Motor neuron (in vitro differentiated cells): ENCODE measurements around the gene VAC14. TPM values are rescaled to one million over a fixed set of nuclear protein-coding genes. Genes with fewer than 3 reads are reported as not detected.
A peak's percentile ranks its signal among the peaks of the same experiment; 100 is the strongest.

Source experiments
- ATAC-seq, 8 experiments: fragments of 200-7000 bp; cut with Tn5 transposase; replicated peaks in 6 of 8; 2 replicates each; pipeline ENCODE4 v1.8.0; 2021; ENCODE audit warnings: mild to moderate bottlenecking in 8 of 8, moderate library complexity in 8 of 8
- H3K27ac ChIP-seq, 2 donors: fragments of 250-450 bp; sonication (Bioruptor Pico); 2 replicates each; pipeline ENCODE4 v1.9.0; 2021; ENCODE audit warnings: antibody characterized with exemption in 2 of 2, mild to moderate bottlenecking in 2 of 2, moderate library complexity in 1 of 2
- H3K4me1 ChIP-seq, 2 donors: fragments of 250-450 bp; sonication (Bioruptor Pico); replicated peaks in 1 of 2; 2 replicates each; pipeline ENCODE4 v1.6.1; 2021; ENCODE audit warnings: antibody characterized with exemption in 2 of 2, mild to moderate bottlenecking in 2 of 2, moderate library complexity in 1 of 2
- H3K4me3 ChIP-seq, 5 donors: fragments of 250-450 bp; sonication (Bioruptor Pico); 2 replicates each; pipeline ENCODE4 v1.9.0; 2021; ENCODE audit warnings: antibody characterized with exemption in 5 of 5, mild to moderate bottlenecking in 5 of 5, moderate library complexity in 4 of 5
- WGBS, 10 experiments: fragments of 450-650 bp; shearing (Covaris generic); methylation state at CpG; one replicate each; pipeline ENCODE4 v1.0.0; 2022; 5-methylcytosine and 5-hydroxymethylcytosine counted together
- in situ Hi-C, 9 experiments: fragments of 400-800 bp; cut with MboI; loops; one replicate each; pipeline ENCODE4 v1.15.0; 2021; ENCODE audit warnings: low sequenced_read_pairs in 9 of 9, low pct_unique_long_range_greater_than_20kb in 2 of 9; ENCODE audit not compliant: unreplicated experiment in 9 of 9
- total RNA-seq, 8 experiments: library from RNA; unstranded; fragments of 300-600 nt; gene quantifications; 2 replicates each; pipeline versions ENCODE4 v1.2.3 to v1.2.4, GENCODE V29; 2022

The VAC14 gene
- total RNA-seq, 8 experiments from 2014 or later, result 9.3 to 34.5 (median 17.0) TPM

DNA sequence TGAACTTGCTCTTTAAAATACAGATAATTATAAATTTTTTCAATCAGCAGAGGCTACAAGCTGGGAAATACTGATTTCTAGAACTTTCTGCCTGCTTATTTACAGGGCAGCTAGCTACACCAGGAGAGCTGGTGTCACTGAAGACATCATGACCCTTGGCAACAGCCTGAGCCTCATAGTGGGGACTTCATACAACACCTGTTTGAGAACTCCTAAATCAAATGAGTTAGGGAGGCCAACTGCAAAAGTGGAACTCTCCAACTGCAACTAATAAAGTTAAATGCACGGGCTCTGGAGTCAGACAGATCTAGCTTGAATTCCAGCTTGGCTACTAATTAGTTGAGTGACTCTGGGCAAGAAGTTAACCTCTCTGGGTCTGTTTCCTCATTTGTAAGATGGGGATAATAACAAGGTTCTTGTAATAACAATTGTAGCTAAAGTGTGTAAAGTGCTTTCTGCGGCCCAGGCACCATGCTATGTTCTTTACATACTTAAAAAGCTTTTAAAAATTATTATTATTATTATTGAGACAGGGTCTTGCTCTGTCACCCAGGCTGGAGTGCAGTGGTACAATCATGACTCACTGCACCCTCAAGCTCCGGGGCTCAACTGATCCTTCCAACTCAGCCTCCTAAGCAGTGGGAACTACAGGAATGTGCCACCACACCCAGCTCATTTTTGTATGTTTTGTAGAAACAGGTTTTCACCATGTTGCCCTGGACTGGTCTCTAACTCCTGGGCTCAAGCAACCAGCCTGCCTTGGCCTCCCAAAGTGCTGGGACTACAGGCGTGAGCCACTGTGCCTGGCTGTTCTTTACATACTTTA, 33.4 kb downstream of the VAC14 start:
- Histone ChIP-seq H3K27ac (no peak overlapping the region), H3K4me3 (no peak overlapping the region), H3K4me1 (peaks cover 2 to 6% of the 10 kb centered on the region in 2 donors)
- WGBS, 10 experiments, result 10 to 100% (median 71%) methylated on average over 2 to 4 of the region's 4 CpGs; no CpG with 5 or more reads in 2 of the 10 experiments
- in situ Hi-C loops, result loop anchor here in 3 of 9 experiments (10.0 to 25.0 kb wide), 3 partner anchors 93 to 230 kb away; no protein-coding TSS in a partner anchor
- ATAC-seq, result peak in 3 of 8 experiments; percentile 42 to 68 (median 58)

DNA sequence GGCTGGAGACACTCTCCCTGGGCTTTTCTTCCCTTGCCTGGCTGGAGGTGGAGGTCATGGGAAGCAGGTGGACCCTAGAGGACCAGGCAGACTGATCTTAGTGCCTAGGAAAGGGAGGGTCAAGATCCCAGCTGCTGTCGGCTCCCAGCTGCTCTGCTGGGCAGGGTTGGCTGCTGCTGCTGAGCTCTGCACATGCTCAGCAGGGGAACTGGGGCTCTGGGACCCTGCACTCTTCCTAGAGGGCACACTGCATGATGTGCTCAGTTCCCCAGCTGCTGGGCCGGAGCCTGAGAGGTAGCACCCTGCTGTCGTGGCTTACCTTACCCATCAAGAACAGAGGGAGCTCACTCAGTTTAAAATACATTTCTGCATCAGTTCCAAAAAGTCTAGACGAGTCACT, 34.3 kb downstream of the VAC14 start:
- in situ Hi-C loops, result loop anchor here in 3 of 9 experiments (10.0 to 25.0 kb wide), 3 partner anchors 92 to 229 kb away; no protein-coding TSS in a partner anchor
- Histone ChIP-seq H3K27ac (no peak overlapping the region), H3K4me3 (no peak overlapping the region), H3K4me1 (peaks cover 3 to 7% of the 10 kb centered on the region in 2 donors)
- WGBS, 10 experiments, result 67 to 100% (median 78%) methylated on average over 1 to 3 of the region's 4 CpGs; no CpG with 5 or more reads in 3 of the 10 experiments
- no peak for ATAC-seq

DNA sequence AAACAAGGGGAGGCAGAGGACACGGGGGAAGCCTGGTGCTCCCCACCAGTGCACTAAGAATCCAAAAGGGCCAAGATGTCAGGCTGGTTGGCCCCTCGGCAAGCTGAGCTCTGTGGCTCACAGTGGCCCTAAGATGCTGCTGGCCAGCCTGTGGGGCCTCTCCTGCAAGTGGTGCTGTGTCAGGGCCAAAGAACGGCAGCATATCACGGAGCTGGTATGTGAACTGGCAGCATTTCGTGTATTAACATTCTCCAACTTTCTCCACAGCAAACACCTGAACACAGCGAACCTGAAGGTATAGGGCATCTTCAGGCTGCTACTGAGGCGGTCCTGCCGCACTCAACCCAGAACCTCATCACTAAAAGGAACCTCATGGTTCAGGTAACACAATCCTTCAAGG, 34.8 kb downstream of the VAC14 start:
- Histone ChIP-seq H3K4me3 (no peak overlapping the region), H3K27ac (no peak overlapping the region), H3K4me1 (peaks cover 8 to 11% of the 10 kb centered on the region in 2 donors)
- WGBS, 10 experiments, result 50 to 96% (median 86%) methylated on average over 2 to 6 of the region's 8 CpGs; no CpG with 5 or more reads in 6 of the 10 experiments
- in situ Hi-C loops, result loop anchor here in 3 of 9 experiments (10.0 to 25.0 kb wide), 3 partner anchors 91 to 229 kb away; no protein-coding TSS in a partner anchor
- ATAC-seq, result no peak

DNA sequence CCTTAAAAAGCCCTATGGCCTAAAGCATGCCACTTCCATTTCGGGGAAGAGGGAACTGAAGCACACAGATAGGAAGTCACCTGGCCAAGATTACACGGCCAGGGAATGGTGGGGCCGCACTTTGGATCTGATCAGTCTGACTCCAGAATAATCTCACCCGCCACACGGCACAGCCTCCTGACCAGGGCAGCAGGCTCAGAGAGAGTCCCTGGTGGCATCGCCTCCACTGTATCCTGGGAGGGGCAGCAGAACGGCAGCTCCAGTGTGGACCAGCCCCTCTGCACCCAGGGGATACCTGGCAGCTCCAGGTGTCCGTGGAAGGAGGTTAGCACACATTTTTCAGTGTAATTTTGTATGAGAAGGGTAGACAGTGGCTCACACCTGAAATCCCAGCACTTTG, 35.5 kb downstream of the VAC14 start:
- no peak for ATAC-seq
- H3K4me3 ChIP-seq, result no peak overlapping the region
- WGBS, 10 experiments, result 89 to 97% (median 91%) methylated on average over 2 to 5 of the region's 8 CpGs; no CpG with 5 or more reads in 6 of the 10 experiments
- in situ Hi-C loops, result loop anchor here in 3 of 9 experiments (10.0 to 25.0 kb wide), 3 partner anchors 91 to 228 kb away; no protein-coding TSS in a partner anchor
- H3K27ac ChIP-seq, result no peak overlapping the region
- H3K4me1 ChIP-seq, result peaks cover 10 to 11% of the 10 kb centered on the region in 2 donors

DNA sequence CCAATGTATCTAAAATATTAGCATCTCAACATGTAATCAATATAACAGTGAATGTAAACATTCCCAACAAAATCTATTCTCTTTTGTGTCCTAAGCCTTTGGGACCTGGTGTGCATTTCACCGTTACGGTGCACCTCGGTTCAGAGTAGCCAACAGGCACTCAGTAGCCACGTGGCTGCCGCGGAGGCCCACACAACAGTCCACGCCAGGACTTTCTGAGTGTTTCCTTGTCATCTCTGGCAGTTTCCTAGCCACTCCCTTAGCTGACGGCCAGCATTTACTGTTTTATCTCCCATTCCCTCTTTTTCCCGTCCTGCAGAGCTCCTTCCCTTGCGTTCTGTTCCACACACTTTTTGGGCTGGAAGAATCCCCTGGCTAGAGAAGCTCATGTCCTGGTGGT, 36.3 kb downstream of the VAC14 start:
- WGBS, 10 experiments, result 83 to 97% (median 90%) methylated on average over 2 to 8 of the region's 10 CpGs; no CpG with 5 or more reads in 3 of the 10 experiments
- Histone ChIP-seq H3K27ac (no peak overlapping the region), H3K4me1 (peaks cover 16 to 19% of the 10 kb centered on the region in 2 donors), H3K4me3 (no peak overlapping the region)
- ATAC-seq, result no peak
- in situ Hi-C loops, result loop anchor here in 3 of 9 experiments (10.0 to 25.0 kb wide), 3 partner anchors 90 to 227 kb away; no protein-coding TSS in a partner anchor

DNA sequence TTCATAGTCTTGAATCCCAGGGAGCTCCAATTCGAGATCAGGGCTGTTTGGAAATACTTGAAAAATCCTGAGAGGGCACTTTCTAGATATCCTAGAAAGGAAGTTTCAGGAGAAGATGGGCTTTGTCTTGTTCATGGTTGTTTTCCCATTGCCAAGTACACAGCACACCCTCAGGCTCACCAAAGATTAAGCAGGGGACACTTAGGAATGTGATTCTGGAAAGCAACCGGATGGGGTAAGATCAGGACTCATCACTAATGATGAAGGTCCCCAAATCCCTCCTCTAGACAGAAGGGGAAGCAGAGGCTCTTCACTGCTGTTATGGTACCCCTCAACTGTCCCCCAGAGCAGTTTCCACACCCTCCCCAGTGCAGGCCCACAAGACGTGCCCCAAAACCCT, 40.7 kb downstream of the VAC14 start:
- no peak overlapping the region for H3K4me3 ChIP-seq
- in situ Hi-C loops, result loop anchor here in 3 of 9 experiments (10.0 to 25.0 kb wide), 3 partner anchors 85 to 223 kb away; no protein-coding TSS in a partner anchor
- WGBS, 10 experiments, result 21 to 86% (median 50%) methylated on average over 1 to 3 of the region's 3 CpGs; no CpG with 5 or more reads in 3 of the 10 experiments
- H3K27ac ChIP-seq, result peak overlapping the region in 1 of 2 donors; percentile 64
- ATAC-seq, result peak in 3 of 8 experiments; percentile 2 to 11 (median 6)
- peaks cover 29 to 32% of the 10 kb centered on the region in 2 donors for H3K4me1 ChIP-seq

DNA sequence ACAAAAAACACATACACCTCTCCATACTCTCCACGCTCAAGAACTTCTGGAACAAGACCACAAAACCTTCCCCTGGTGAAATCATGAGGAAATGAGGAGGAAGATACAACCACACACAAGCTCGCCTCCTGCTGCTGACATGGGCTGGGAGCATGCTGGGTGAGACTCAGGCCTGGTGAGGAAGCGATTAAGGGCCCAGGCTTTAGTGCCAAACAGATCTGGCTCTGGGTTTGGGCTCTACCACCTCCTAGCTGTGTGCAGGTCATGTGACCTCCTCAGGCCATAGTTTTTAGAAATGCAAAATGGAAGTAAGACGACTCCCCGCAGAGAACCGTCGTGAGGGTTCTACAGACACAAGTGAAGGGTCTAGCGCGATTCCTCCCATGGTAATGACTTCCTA, 41.3 kb downstream of the VAC14 start:
- Histone ChIP-seq H3K4me3 (no peak overlapping the region), H3K27ac (no peak overlapping the region), H3K4me1 (peaks cover 29 to 32% of the 10 kb centered on the region in 2 donors)
- 52 to 100% (median 93%) methylated on average over 4 to 8 of the region's 9 CpGs; no CpG with 5 or more reads in 4 of the 10 experiments for WGBS, 10 experiments
- ATAC-seq, result no peak
- in situ Hi-C loops, result loop anchor here in 3 of 9 experiments (10.0 to 25.0 kb wide), 3 partner anchors 85 to 222 kb away; no protein-coding TSS in a partner anchor

DNA sequence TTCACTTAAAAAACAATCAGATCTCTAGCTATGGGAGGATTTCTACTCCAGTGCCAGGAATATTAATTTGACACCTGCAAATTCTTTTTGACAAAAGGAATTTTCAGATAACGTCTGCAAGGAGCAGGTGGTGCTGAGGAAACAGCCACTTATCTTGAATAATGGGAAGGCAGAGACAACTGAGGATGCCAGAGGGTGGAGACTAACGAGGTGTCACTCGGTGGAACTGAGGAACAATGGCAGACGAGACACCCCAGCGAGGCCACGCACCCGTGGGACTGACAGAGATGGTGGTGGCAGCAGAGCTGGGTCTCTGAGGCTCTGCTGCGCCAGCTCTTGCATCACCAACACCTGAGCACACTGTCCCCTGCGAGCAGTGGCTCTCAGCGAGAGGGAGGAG, 42.2 kb downstream of the VAC14 start:
- in situ Hi-C loops, result loop anchor here in 2 of 9 experiments (25.0 kb wide), 2 partner anchors 171 to 221 kb away; no protein-coding TSS in a partner anchor
- Histone ChIP-seq H3K27ac (no peak overlapping the region), H3K4me1 (peaks cover 29 to 32% of the 10 kb centered on the region in 2 donors), H3K4me3 (no peak overlapping the region)
- WGBS, 10 experiments, result 80 to 92% (median 91%) methylated on average over 1 to 7 of the region's 10 CpGs; no CpG with 5 or more reads in 4 of the 10 experiments
- no peak for ATAC-seq

DNA sequence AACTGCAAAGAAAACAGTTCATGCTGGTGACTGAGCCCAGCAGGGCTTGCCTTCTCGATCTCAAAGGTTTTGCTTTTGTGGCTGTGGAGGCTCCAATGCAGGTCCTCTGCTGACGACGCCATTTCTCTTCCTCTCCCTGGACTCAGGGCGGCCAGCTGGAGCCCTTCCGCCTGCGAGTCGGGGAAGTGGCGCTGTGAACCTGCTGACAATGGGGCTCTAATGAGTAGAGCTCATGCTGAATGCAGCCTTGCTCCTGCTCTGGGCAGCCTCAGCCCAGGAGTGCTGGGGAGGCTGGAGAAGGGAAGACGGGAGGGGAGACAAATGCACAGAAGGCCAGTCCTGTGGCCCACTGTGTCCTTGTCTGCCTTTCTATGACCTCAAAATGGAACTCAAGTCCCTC, 43.8 kb downstream of the VAC14 start:
- H3K27ac ChIP-seq, result peak overlapping the region; percentile 53 to 66
- H3K4me1 ChIP-seq, result peaks cover 29 to 32% of the 10 kb centered on the region in 2 donors
- peak in 5 of 8 experiments; percentile 20 to 55 (median 42) for ATAC-seq
- no peak overlapping the region for H3K4me3 ChIP-seq
- in situ Hi-C loops, result loop anchor here in 2 of 9 experiments (25.0 kb wide), 2 partner anchors 170 to 220 kb away; no protein-coding TSS in a partner anchor
- 73 to 100% (median 80%) methylated on average over 1 to 8 of the region's 9 CpGs; no CpG with 5 or more reads in 6 of the 10 experiments for WGBS, 10 experiments

DNA sequence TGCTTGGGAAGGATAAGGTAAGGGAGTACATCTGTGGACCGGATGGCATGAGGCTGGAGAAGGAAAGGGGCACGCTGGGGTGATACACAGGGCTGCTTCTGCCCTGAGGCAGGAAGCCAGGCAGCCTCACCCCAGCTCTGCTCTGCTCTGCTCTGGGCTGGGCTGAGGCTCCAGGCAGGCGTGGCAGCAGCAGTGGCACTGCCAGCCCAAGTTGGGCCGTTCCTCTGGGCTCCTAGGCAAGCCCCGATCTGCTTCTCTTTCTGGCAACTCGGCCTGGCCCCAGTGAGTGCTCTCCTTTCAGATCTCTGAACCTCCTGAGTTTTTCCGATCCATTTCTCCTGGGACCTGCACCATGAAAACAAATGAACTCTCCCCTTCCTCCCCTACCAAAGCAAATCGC, 44.9 kb downstream of the VAC14 start:
- WGBS, 10 experiments, result 92 to 100% (median 98%) methylated on average over 1 to 6 of the region's 8 CpGs; no CpG with 5 or more reads in 5 of the 10 experiments
- Histone ChIP-seq H3K4me1 (peaks cover 23 to 27% of the 10 kb centered on the region in 2 donors), H3K27ac (no peak overlapping the region), H3K4me3 (no peak overlapping the region)
- in situ Hi-C loops, result loop anchor here in 2 of 9 experiments (25.0 kb wide), 2 partner anchors 169 to 219 kb away; no protein-coding TSS in a partner anchor
- ATAC-seq, result no peak

DNA sequence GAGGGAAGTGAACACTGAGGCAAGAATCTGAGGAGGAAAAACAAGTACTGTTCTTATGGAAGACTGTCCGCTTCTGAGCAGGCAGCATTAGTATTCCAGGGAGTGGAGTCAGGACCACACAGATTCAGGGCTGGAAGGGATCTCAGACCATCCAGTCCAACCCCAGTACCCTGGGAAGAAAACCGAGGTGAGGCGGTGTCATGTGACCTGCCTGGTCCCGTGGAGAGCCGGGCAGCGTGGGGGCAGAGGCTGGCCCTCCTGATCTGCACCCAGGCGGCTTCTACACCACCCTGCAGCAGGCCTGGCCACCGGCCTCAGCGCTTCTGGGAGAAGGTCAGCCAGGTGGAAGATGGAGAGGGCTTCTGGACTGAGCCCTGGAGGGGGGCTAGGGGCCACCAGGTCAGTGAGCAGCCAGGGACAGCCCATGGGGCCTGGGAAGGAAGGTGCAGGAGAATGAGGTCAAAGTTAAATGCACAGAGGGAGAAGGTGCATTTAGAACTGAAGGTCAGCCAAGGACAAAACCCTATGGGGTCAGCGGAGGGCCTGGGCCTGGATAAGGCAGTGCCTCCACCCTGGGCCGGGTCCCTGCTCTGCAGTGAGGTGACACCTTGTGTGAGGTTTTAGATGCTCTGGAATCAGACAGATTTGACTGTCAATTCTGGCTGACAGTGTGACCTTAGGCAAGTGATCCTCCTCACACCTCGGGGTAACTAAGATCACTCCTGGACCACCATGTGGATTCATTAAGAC, 45.9 kb downstream of the VAC14 start:
- Histone ChIP-seq H3K4me1 (peaks cover 25 to 29% of the 10 kb centered on the region in 2 donors), H3K27ac (no peak overlapping the region), H3K4me3 (no peak overlapping the region)
- 40 to 83% (median 67%) methylated on average over 1 to 6 of the region's 12 CpGs; no CpG with 5 or more reads in 5 of the 10 experiments for WGBS, 10 experiments
- no peak for ATAC-seq
- in situ Hi-C loops, result loop anchor here in 2 of 9 experiments (25.0 kb wide), 2 partner anchors 168 to 218 kb away; no protein-coding TSS in a partner anchor

DNA sequence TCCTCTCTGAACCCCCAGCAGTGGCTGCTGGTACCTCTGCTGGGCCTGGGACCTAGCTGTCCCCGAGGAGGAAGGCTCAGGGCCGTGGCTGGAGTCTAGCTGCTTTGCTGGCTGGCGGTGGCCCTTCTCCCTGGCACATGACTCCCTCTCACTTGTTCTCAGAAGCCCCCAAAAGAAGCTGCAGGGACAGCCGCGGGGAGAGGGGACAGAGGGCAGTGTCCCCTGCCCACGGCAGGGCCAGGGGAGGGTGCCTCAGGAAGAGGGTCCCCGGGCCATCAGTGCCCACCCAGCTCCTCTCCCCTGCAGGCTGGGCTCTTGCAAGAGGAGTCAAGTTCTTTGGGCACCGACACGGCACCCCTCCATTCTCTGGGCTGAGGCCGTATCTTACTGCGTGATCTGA, 46.6 kb downstream of the VAC14 start:
- H3K4me1 ChIP-seq, result peaks cover 31% of the 10 kb centered on the region in 2 donors
- H3K27ac ChIP-seq, result no peak overlapping the region
- no peak for ATAC-seq
- no peak overlapping the region for H3K4me3 ChIP-seq
- 73 to 100% (median 80%) methylated on average over 1 to 6 of the region's 11 CpGs; no CpG with 5 or more reads in 5 of the 10 experiments for WGBS, 10 experiments
- in situ Hi-C loops, result loop anchor here in 2 of 9 experiments (25.0 kb wide), 2 partner anchors 167 to 217 kb away; no protein-coding TSS in a partner anchor
